Measurements from ENCODE around the gene CTIF.
"Not testable (repeated sequence)": the region's sequence is repeated elsewhere in the genome, so short reads cannot be mapped to it uniquely, and the experiment has no call there.

The CTIF gene

GRCh38 chr18:48708807-48709206 lies 170.0 kb downstream of the CTIF start:
- DNase-seq (ENCODE audit: low spot score) = no peak

- DNase-seq (ENCODE audit: low spot score) = no peak
Measured at GRCh38 chr18:48709371-48710062, 170.7 kb downstream of the CTIF start.

- DNase-seq (ENCODE audit: low spot score) = no peak
Measured at GRCh38 chr18:48711651-48712486, 173.0 kb downstream of the CTIF start.

- DNase-seq (ENCODE audit: low spot score) = no peak
Measured at GRCh38 chr18:48713309-48713708, 174.5 kb downstream of the CTIF start.

GRCh38 chr18:48714873-48715272 lies 176.0 kb downstream of the CTIF start:
- DNase-seq (ENCODE audit: low spot score) = no peak

GRCh38 chr18:48715711-48716361 lies 177.0 kb downstream of the CTIF start:
- no peak for DNase-seq (ENCODE audit: low spot score)

- DNase-seq (ENCODE audit: low spot score) = not testable (repeated sequence)
Measured at GRCh38 chr18:48717227-48717626, 178.4 kb downstream of the CTIF start.

GRCh38 chr18:48718251-48718959 lies 179.6 kb downstream of the CTIF start:
- no peak for DNase-seq (ENCODE audit: low spot score)

GRCh38 chr18:48719388-48719787 lies 180.6 kb downstream of the CTIF start:
- no peak for DNase-seq (ENCODE audit: low spot score)

GRCh38 chr18:48719974-48720654 lies 181.3 kb downstream of the CTIF start:
- no peak for DNase-seq (ENCODE audit: low spot score)

GRCh38 chr18:48720655-48721025 lies 181.8 kb downstream of the CTIF start:
- no peak for DNase-seq (ENCODE audit: low spot score)

GRCh38 chr18:48721312-48721711 lies 182.5 kb downstream of the CTIF start:
- DNase-seq (ENCODE audit: low spot score) = no peak

GRCh38 chr18:48723016-48723415 lies 184.2 kb downstream of the CTIF start:
- no peak for DNase-seq (ENCODE audit: low spot score)

- no peak for DNase-seq (ENCODE audit: low spot score)
Measured at GRCh38 chr18:48723837-48724236, 185.0 kb downstream of the CTIF start.

GRCh38 chr18:48724442-48724841 lies 185.6 kb downstream of the CTIF start:
- no peak for DNase-seq (ENCODE audit: low spot score)

GRCh38 chr18:48724939-48725338 lies 186.1 kb downstream of the CTIF start:
- no peak for DNase-seq (ENCODE audit: low spot score)

- no peak for DNase-seq (ENCODE audit: low spot score)
Measured at GRCh38 chr18:48725562-48725961, 186.7 kb downstream of the CTIF start.

- no peak for DNase-seq (ENCODE audit: low spot score)
Measured at GRCh38 chr18:48727681-48728080, 188.8 kb downstream of the CTIF start.

GRCh38 chr18:48728204-48728833 lies 189.5 kb downstream of the CTIF start:
- DNase-seq (ENCODE audit: low spot score) = no peak

GRCh38 chr18:48729404-48729803 lies 190.6 kb downstream of the CTIF start:
- no peak for DNase-seq (ENCODE audit: low spot score)

- DNase-seq (ENCODE audit: low spot score) = no peak
Measured at GRCh38 chr18:48730010-48730409, 191.2 kb downstream of the CTIF start.

All from hematopoietic multipotent progenitor cell treated with erythropoietin and hydrocortisone succinate and interleukin-3 and kit ligand, for 17 days (in vitro differentiated cells).